HG02884 (cell line): ENCODE data around the gene TSR1.

ENCODE experiments used
- ATAC-seq: cut with Tn5 transposase; IDR thresholded peaks from one replicate; pipeline ENCODE4 v1.9.1; 2021; ENCODE audit warnings: mild to moderate bottlenecking, moderate library complexity; ENCODE audit not compliant: unreplicated experiment

Gene TSR1

DNA sequence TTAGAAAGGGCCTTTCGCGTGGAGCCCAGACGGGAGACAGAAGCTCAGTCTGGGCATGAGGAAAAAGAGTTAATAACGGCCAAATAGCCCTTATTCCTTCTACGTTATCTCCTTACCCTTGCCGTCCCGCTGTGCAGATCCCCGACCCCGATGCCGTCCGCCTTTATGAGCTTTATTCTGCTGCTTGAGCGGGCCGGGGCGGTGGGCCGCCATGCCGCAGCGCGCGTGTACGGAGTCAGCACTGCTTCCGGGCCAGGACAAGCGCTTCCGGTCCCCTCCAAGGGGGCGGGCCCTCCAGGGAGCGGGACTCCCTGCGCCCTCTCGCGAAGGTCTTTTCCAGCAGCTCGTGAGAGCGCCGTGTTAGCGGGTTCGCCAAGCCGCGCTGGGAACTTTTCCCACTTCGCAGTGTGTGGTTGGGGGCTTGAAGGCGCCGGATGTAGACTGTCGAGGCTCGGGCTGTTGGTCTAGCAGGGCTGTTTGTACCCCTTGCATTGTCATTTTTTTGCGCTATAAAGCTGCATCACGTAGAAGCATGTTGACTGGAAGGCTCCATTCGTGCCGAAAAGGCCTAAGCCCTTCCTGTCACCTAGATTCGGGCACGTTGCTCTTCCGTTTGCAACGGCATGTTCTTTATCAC lies at the start of gene TSR1:
Gene TSR1 (minus strand): TSS at position 243 of the 637 bp plus-strand sequence. CDS start 30 bp downstream, at position 213.
- peak; percentile 90 for ATAC-seq

DNA sequence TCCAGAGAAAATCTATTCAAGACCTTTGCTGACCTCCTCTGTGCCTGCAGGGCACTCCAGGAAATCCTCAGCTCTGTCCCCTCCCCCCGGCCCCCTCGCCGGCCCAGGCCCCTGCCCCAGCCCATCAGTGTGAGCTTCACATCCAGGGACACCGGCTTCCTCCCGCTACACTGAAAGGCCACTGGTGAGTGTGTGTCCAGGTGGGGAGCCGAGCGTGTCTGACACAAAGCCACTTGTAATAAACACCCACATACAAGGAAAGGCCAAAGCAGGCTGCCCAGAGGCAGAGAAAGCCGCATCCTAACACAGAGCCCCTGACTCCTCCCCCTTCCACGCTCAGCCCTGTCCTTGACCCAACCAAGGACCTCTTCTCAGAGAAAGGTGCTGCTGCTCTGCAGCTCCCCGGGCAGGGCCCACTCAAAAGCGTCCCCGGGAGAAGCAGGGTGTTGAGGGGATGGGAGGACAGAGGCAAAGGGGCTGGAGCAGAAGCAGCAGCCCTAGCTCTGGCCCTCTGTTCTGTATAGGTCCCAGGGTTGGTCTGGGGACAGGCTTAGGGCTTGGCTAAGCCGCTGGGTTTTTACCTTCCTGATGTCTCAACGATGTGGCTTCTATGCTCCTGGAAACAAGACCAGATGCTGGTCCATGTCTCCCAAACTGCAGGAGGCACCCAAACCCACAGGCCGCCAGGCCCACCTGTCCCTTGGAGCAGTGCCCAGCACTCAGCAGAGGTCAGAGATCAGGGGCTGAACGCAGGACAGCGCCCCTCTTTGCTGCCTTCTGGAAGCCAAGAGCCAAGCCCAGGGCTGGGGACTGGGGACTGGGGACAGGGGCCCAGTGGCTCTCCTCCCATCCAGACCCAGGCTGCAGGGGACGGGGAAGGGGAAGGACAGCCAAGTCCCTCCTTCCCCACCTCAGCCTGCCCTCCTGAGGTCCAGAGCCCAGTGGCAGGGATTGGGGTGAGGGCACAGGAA lies 49.3 kb upstream of the TSR1 start:
- no peak for ATAC-seq

DNA sequence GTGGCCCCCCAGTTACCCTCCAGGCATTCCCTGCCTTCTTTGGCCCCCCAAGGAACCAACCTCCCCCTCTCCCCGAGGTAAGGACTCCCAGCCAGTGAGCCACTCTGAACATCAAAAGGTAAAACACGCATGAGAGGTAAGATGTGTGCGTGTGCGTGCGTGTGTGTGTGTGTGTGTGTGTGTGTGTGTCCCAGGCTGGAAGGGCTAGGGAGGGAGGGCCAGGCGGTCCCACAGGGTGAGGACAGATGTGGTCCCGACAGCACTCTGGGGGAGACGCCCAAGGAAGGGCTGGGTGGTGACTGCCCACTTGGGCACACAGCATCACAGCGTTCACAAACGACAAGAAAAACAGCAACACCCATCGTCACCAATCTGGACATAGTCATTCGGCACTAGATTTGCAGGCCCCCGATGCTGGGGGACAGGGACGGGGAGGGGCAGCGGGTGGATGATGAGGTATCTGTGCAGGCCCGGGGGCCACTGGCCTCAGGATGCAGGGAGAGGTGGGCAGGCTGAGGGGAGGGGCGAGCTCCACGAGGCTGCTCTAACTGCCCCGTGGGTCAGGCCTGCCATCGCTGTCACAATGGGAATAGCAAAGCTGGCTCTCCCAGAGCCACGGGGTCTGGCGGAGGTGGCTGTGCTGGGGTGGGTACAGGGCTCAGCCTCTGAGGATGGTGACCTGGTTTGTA lies 48.3 kb upstream of the TSR1 start:
- no peak for ATAC-seq

DNA sequence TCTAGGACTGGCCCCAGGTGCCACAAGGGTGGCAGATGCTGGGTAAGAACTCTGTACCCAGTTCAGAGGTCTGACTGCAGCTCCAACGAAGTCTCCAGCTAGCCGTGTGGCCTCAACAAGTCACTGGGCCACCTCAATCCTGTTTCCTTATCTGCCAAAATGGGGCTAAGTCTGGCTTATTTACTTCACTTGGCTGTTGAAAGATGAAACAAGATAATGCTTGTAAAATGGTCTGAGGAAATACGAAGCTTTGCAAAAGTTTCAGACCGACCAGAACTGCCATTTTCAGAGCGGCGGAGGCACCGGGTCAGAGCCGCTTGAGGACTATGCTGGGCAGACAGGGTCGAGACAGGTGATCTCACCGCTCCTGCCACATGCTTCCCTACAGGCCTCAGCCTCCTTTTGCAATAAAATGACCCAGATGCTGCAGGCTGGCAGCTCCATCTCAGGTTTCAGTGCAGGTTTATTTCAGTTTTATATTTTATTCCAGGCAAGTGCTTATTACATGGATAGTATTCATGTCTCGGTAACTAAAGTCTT lies 47.4 kb upstream of the TSR1 start:
- no peak for ATAC-seq

DNA sequence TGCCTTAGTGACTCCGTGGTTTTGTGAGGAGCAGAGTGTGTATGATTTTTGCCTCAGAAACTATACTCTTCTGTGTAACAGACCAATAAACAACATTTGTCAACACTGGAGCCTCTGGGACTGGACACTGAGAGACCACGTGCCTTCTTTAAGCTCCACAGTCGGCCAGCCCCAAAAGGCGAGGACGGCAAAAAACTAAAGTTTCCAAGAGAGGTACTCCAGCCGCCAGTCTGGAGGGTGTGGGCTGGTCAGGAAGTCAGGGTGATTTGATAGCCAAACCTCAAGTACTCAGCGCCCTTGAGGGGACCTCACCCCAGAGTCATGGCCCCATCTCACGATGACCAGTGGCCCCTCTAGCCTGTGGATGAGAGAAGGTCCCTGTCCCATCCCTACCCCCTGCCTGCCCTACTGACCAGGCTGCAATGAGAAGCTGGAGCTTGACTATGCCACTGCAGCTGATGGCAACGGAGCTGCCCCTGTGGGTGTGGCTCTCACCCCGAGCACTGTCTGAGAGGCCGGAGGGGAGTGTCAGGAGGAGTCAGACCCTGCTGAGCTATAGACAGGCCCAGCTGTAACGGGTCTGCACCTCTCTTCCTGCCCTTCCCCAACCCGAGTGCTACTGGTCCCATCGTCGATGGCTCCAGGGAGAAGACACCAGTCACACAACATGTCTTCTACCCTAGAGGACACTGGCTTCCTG lies 44.8 kb upstream of the TSR1 start:
- ATAC-seq: no peak

DNA sequence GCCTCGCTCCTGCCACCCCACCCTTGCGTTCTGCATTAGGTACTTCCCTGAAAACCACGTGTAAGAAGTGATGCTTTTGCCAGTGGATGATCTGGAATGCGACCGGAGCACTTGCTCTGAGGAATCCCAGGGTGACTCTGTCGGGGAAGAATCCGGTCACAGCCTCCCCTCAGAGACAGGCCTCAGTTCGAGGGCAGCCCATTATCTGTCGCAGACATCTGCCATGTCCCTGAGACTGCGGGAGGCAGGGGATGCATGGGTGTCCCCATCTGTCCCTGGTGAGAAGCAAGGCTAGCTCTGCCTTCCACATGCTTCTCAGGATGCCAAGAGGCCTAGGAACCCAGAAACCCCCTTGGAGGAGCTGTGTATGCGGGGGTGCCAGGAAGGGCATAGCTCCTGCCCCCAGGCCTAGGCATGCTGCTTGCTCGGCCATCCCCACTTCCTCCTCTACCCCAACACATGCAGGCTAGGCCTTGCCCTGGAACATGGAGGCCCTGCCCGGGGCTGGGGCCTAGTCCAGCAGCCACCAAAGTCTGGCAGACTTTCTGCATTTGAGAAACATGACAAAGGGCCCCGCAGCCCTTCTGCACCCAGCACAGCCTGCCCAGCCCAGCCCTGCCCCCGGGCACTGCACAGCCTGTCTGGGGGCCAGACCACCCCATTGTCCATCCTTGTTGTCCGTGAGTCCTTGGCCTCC lies 44.1 kb upstream of the TSR1 start:
- ATAC-seq: no peak

DNA sequence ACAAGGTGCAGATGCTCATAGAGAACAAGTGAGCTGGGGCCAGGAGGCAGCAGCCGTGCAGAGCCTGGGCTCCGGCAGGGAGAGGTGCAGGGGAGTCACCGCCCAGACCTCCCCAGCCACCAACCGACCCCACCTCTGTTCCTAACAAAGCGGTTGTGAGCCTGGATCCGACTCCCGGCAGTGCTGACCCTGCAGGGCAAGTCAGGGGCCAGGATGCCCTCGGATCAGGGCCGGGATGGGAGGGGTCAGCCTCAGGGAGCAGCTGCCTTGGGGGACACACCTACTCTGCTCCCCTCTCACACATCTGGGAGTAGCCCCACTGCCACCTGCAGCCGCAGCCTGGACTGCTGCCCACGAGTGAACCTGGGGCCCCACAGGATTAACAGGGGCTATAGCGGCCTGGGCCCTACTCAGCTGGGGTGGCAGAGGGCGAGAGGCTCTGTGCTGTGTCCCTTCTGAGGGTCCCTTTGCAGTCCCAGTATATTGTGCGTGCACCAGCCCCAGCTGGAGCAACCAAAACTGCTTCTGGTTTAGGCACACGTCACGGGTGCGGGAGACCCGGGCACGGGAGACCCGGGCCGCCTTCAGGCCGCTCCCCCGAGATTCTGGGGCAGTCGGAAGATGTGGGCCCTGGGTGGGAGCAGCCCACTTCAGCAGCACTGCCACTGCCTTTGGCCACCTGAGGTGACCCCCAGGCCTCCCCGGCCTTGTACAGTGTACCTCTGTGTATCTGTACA lies 43.4 kb upstream of the TSR1 start:
- ATAC-seq: no peak

DNA sequence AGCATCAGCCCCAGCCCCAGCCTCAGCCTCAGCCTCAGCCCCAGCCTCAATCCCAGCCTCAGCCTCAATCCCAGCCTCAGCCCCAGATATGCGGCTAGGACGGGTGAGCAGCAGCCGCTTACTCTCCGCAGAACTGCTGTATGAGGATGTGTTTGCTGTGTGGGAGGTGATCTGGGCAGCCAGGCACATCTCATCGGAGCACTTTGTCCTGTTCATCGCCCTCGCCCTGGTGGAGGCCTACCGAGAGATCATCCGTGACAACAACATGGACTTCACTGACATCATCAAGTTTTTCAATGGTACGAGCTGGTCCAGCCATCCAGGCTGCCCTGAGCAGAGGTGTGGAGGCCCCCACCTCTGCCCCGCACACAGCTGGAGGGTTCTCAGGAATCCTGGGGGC lies 42.6 kb upstream of the TSR1 start:
- no peak for ATAC-seq

DNA sequence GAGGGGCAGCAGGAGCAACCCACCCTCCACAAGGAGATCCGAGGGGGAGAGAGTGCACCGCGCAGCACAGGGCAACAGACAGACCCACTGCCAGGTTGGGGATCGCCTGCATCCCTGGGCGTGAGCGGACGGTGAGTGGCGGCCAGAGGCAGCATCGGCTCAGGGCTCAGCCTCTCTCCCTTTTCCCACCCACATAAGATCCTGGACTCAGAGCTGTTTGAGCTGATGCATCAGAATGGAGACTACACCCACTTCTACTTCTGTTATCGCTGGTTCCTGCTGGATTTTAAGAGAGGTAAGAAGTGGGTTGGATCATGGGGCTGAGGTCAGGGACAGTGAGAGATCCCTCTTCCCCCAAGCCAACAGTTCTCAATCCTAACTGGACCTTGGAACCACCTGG lies 41.4 kb upstream of the TSR1 start:
- no peak for ATAC-seq

DNA sequence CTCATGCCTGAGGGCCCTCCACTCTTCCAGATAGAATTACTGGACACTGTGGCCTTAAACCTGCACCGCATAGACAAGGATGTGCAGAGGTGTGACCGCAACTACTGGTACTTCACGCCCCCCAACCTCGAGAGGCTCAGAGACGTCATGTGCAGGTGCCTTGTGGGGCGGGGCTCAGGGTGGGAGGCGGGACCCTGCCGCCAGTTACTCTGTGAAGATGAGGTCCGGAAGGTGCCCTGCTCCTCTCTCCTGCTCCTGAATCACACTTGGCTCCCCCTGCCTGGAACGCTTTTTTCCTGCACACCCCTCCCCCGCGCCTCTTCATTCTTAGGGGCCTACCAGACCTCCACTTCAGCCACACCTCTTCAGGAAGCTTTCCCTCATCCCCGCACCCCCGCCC lies 39.9 kb upstream of the TSR1 start:
- ATAC-seq: no peak

DNA sequence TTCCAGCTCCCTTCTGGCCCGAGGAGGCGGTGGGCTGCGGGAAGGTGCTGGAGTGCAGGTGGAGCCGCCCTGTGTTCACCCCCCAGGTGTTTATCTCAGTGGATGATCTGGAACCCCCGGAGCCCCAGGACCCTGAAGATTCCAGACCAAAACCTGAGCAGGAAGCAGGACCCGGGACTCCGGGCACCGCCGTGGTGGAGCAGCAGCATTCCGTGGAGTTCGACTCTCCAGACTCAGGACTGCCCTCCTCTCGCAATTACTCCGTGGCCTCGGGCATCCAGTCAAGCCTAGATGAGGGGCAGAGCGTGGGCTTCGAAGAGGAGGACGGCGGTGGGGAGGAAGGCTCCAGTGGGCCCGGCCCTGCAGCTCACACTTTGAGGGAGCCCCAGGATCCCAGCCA lies 39.1 kb upstream of the TSR1 start:
- no peak for ATAC-seq

DNA sequence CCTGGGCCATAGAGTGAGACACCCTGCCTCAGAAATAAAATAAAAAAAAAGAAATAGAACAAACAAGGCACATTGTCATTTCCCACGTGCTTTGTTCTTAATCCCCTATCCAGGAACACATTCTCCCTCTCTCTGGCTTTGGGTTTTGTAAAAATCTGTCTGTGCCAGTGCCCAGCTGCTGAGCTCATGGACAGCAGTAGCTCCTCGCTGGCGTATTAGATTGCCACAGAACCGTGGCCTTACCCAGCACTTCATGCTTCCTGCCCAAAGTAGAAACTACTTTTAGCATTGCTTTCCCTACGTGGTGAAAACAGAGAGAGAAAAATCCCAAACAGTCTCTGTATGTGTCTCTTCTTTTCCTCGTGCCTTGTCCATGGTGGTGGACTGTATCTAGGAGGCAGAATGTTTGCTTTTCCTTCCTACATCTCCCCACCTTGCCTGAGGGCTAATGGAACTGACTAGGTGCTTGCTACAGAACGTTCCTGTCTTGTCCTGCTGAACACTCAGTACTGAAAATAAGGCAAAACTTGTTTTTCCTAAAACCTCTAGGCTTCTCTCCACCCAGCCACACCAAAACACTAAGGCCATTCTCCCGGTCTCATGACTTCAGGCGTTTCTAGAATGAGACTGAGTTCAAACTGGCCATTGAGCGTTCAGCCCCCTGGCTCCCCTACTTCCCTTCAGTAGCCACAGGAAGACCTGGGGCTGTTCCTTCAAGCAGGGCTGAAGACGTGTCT lies 38.5 kb upstream of the TSR1 start:
- ATAC-seq: no peak

DNA sequence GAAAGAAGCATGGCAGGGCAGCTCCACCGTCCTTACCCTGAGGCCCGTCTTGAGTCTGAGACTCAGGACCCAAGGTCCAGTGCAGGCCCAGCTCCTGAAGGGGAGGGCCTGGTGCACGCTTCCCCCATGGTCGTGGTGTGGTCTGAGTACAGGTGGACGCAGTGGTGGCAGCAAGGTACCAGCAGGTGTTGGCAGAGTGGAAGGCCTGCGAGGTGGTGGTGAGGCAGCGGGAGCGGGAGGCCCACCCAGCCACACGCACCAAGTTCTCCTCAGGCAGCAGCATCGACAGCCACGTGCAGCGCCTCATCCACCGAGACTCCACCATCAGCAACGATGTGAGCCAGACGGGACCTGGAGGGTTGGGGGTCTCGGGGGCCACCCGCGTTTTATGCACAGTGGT lies 36.9 kb upstream of the TSR1 start:
- ATAC-seq: no peak

DNA sequence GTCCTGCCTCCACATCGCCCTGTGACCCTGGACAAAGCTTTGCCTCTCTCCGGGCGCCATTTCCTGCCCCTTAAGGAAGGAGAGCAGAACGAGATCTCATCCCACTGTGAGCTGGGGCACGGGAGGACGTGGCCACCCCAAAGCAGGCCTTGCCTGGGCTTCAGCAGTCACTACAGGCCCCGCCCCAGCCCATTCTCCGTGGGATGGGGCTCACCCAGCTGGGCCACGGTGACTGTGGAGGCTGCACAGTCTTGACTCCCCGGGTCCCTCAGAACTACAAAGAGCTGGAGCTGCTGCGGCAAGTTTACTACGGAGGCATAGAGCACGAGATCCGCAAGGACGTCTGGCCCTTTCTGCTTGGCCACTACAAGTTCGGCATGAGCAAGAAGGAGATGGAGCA lies 36.4 kb upstream of the TSR1 start:
- ATAC-seq: no peak

DNA sequence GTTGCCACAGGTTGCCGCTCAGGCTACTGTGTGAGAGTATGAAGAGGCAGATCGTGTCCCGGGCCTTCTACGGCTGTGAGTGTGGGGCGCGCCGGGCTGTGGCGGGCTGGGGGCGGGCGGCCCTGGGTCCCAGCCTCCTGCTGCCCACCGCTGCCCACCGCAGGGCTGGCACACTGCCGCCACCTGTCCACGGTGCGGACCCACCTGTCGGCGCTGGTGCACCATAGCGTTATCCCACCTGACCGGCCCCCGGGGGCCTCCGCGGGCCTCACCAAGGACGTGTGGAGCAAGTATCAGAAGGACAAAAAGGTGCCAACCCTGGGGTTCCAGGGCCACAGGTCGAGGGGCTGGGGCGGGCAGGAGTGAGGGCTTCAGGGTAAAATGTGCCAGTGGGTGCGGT lies 35.9 kb upstream of the TSR1 start:
- ATAC-seq: no peak

DNA sequence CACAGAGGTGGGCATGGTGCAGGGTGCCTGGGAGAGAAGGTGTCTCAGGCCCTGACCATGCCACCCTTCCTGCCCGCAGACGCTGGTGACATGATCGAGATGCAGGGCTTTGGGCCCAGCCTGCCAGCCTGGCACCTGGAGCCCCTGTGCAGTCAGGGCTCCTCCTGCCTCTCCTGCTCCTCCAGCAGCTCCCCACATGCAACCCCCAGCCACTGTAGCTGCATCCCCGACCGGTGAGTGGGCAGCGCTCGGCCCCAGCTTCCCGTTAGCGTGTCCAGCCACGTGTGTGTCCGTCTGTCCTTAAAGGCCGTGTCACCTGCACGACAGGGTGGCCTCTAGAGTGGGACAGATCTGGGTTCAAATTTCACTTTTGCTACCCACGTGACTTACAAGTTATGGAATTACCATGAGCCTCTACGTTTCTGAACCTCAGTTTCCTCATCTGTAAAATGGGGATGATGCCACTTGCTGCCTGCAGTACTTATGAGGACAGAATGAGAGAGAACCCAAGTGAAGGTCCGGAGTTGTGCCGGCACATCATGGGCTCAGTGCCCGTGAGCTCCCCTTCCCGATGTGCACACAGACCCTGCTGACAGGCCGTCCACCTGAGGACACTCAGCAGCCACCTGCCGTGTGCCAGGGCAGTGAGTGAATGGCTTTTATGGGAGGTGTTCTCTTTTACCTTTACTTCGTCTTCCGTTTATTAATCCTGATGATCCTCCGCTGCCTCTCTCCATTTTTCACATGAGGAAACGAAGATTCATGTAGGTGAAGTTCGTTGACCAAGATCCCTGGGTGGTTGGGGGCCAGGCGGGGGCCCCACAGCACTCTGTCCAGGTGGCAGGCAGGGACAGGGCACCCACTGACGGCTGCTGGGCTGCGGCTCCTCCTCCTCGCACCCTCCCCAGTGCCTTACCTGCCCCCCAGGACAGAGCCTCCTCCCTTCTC lies 35.2 kb upstream of the TSR1 start:
- ATAC-seq: no peak

DNA sequence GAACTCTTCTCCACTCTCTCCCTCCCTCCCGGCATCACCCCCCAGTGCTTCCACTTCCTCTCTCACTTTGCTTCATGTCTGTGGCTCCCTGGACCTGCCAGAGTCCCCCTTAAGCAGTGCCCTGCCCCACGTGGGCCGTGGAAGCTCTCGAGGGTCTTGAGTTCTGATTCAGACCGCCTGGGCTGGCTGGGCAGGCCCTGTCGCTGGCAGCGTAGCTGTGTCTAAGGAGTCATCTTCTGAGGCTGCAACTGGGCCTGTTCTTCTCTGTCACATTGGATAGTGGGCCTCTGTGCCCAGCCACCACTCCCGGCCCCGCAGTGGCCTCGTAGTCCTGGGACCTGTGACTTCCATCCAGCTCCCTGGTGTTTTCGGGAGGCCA lies 33.9 kb upstream of the TSR1 start:
- no peak for ATAC-seq
